ENCODE data around the gene IQCE.
"Not testable (repeated sequence)": the region's sequence is repeated elsewhere in the genome, so short reads cannot be mapped to it uniquely, and the experiment has no call there.

The IQCE gene

DNA sequence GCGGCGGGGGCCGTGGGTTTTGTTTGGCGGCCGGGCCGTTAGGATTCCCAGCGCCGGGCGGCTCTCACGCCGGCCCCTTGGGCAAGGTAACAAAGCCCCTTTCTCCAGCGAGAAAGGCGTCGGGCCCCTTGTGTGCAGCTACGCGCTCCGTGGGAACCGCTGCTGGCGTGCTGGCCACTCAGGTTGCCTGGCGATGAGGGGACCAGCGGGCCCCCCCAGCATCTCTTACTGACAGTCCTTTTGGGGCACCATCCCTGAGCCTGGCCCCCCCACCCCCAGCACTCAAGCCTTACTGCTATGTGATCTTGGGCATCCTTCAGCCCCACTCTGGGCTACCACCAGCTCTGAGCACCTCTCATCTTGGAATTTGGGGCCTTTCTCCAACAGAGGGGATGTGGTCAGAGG, 37.4 kb upstream of the IQCE start:
- DNase-seq: no peak

DNA sequence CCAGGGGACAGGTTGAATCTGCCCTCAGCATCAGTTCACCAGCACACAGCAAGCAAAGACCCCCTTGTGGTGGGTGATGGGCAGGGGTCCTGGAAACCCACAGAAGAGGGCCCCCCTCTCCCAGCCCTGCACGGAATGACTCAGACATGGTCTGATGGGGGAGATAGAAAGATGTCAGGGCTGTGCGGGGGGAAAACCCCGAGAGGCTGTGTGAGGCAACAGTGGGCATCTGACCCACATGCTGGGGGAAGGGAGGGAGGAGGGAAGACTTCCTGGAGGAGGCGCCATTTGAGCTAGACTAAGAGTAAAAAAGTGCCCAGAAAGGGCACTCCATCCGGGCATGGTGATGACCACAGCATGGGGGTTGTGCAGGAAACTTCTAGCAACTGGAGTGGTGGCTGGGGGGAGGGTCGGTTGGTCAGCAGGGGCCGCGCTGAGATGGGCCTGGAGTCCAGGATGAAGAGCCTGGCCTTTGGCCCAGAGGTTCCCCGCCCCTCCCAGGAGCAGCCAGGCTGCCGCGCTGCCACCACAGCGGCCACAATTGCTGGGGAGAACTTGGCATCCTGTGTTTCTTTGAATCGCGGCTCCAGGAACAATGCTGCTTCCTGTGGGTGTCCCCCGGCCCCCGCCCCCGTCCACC, 36.7 kb upstream of the IQCE start:
- no peak for DNase-seq

DNA sequence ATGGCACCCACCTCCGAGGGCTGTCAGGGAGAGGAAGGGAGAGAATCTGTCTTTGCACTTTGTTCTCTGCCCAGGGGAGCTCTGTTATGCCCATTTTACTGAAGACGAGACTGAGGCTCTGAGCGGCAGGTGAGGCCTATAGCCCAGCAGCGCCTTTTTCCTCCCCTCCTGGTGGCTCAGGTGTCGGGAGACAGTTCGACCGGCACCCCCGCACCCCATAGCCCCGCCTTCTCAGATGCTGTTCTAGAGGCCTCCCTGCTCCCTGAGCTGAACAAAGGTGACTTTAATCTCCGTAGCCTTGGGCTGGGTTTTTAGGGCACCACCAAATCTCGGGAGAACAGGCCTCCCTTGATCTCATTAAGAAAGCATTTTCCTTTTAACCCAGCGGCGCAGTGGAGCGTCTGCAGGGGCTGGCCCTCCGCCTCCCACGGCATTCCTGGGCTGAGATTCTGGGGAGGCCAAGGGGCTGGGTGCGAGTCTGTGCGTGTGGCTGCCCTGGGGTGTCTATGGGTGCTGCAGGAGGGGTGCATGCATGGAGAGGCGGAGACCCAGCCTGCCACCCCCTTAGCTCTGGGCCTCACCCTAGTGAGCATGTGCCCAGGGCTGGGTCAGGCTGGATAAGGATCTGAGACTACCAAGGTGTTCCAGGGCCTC, 35.9 kb upstream of the IQCE start:
- DNase-seq: no peak

DNA sequence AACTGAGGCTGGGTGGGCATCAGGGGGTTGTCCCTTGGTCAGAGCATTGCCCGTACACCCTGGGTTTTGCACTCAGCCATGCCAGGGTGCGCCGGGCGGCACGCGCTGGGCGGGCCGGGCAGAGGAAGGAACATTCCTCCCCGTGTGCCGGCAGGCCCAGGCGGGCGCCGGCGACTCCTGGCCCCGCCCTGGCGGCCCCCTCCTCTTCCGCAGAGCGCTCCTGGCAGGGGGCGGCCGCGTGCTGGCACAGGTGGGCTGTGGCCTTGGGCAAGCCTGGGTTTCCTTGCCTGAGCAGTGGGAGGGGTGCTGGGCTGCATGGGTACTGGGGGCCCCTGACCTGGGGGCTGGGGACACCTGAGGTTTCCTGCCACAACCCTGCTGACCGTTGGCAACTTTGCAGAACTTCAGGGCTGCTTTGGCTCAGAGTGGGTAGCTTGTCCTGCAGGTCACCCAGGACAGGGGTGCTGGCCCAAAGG, 35.3 kb upstream of the IQCE start:
- DNase-seq: peak; percentile 86

- peak; percentile 95 for DNase-seq
Measured at GRCh38 chr7:2523941-2524807, 34.6 kb upstream of the IQCE start.

DNA sequence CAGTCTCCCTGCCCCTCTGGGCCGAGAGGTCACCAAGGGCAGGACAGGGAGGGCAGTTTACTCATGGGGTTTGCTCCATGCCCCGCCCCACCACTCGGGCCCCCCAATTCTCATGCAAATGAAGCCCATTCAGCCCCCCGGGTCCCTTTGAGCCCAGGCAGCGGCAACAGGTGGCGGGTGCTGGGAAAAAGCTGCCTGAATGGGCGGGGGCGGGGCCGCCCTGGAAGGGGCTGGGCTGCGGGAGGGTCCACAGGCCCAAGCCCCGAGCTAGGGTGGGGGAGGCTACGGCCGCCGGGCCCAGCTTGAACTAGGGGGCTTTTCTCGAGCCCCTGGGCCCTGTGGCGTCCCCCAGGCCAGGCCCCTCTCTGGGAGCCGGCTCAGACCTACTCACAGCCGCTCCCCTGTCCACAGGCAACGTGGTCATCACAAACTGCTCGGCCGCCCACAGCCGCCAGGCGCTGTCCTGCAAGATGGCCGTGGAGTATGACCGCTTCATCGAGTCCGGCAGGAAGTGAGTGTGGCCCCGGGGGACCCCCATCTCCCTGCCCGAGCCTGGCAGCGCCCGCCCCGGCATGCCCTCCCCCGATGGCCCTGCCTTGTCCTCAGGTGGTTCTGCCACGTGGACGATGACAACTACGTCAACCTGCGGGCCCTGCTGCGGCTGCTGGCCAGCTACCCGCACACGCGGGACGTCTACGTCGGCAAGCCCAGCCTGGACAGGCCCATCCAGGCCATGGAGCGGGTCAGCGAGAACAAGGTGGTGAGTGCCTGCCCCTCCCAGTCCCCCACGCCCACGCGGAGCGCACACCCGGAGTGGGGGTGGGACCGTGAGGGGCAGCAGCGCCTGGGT, 33.7 kb upstream of the IQCE start:
- no peak for DNase-seq

DNA sequence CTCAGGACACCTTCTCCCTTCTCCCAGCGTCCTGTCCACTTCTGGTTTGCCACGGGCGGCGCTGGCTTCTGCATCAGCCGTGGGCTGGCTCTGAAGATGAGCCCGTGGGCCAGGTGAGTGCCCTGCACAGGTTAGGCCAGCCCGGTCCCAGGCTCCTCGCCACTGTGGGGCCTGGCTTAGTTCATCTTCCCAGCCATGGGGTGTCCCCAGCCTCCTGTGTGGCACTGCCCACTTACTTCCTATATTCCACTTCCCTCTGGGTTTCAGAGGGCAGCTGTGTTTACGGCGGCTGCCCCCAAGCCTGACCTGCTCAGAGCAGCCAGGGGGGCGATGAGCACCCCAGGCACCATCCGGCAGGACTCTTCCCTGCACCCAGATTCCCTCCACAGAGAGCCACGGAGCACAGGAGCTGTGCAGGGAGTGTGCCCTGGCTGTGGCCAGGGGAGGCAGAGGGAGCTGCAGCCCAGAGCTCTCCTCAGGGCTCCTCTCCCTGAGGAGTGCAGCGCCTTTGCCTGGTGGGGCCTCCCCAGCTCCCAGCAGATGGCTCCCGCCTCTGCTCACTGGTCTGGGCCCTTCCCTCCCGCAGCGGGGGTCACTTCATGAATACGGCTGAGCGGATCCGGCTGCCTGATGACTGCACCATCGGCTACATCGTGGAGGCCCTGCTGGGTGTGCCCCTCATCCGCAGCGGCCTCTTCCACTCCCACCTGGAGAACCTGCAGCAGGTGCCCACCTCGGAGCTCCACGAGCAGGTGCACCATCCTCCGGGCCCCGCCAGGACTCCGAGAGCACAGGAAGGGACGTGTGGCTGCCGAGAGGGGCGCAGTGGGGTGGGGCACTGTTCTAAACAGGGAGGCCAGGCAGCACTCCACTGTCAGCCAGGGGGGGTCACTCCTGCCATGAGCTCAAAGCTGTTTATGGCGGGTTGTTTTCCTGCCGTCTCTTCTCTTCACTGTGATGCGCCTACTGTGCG, 32.8 kb upstream of the IQCE start:
- peak; percentile 15 for DNase-seq

DNA sequence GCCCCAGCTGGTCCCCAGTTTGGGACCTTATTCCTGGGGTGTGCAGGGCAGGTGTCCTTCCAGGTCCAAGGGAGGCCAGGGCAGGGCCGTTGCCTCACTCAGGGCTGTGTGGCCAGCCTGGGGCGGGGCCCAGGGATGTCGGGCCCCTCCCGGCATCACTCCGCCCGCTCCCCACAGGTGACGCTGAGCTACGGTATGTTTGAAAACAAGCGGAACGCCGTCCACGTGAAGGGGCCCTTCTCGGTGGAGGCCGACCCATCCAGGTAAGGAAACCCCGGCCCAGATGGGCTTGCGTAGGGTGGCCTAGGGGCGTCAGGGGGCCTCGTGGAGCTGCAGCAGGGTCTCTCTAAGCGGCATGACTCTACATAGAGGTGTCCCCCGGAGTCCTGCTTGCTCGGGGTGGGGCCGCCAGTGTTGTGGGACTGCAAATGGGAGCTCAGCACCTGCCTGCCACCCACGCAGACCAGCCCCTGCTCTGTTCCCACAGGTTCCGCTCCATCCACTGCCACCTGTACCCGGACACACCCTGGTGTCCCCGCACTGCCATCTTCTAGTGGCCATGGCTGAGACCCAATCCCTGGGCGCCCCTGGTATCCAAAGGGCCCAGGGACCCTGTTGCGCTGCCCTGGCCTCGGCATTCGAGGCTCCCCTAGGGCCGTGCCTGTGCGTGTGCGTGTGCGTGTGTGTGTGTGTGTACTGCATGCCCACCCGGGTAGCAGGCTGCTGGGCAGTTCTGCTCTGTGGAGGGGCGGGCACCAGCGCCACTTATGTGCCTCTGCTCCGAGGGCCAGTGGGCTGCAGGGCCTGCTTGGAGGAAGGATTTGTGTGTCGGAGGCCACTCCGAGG, 31.9 kb upstream of the IQCE start:
- DNase-seq: no peak

DNA sequence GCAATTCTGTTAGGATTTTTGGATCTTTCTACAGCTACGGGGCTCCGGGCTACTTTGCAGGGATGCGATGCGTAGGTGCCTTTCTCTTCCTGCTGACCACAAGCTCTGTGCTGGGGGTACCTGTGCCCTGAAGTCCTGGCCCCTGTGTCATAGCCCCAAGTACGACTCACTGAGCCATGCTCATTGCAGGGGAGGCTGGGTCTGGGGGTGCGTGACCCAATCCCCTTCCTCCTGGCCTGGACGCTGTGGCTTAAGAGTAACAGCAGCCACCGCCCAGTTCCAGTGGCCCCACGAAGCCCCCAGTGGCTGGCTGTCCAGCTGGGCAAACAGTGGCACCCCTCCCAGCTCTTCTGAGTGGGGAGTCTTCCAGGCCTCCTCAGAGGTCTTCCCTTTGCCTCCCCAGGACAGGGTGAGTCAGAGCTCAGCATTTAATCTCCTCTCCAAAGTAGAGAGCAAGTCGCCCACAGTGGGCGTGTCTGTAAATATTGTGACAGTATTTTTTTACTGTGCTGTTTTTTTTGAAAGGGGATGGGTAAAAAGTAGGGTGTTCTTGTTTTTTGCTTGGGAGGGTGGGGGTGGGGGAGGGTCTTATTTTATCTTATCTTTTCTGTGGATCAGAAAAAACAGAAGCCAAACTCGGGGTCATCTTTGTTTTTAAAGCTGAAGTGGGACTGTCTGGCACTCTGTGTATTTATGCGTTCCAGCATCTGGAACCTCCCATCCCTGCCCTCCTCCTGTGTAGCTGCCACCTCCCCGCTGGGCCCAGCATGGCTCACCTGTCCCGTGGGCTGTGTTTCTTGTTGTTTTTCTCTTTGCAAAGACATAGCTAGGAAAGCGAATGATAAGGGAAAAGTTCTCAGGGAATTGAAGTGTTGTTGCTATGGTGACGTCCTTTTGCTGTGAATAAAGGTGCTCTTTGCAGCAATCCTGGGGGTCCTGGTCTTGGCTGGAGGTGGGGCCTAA, 31.0 kb upstream of the IQCE start:
- no peak for DNase-seq

DNA sequence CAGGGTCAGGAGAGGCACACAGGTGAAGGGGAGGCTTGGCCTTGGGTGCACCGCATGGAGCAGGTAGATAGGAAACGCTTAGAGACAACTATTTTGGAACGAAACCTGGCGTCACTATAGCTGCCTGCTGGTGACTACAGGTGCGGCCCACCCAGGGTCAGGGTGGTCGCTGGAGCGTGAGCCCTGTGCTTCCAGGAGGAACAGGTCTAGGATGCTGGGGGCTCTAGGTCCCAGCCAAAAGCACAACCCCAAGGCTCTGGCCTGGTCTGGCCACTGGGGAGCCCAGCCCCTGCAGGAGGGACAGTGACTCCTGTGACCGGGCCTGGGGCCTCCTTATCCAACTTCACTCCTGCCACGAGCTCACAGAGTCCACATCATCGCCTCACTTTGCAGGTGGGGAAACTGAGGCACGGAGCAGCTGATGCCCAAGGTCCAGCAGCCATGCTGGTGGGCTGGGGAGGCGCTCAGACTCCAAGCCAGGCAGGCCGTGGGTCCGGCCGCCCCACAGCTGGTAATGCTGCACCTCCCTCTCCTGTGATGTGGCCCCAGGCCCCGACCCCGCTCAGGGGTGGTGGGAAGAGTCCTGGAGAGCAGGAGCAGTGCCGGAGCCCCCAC, 30.2 kb upstream of the IQCE start:
- DNase-seq: no peak

DNA sequence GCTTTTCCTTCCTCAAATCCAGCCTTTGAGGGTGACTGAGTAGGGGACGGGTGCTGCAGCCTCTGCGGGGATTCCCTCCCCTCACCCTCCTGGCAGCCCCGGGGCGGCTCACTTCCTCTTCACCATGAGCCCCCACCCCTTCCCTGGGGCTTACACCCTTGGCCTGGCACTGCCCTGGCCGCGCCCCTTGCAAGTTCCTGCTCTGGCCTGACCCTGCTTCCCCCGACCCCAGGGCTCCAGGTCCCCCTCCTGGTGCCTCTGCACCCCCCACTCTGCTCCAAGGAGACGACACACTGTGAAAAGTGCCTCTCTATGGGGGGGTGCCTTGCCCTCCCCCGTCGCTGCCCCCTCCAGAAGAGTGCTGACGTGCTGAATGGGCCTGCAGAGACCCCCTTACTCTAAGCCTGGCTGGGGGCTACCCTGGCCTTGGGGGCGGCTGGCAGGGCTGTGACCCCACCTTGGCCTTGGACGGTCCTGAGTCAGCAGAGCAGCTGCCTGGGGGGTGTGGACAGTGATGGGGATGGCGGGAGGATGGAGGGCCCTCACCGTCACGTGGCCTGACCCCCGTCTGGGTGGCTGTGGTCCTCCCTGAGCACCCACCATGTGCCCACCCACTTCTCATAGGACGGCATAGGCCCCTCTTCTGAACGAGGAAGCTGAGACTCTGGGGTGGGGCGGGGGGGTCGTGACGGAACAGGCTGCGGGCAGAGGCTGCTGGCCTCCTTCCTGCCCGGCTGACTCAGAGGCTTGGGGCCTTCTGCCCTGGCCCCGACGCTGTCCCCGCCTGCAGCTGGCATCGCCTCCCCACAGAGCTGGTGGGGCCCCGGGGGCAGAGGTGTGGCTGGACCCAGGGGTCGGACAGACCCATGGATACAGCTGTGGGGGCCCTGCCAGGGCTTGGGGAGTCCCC, 29.4 kb upstream of the IQCE start:
- DNase-seq: no peak

GRCh38 chr7:2530071-2530987, 28.4 kb upstream of the IQCE start:
- no peak for DNase-seq

DNA sequence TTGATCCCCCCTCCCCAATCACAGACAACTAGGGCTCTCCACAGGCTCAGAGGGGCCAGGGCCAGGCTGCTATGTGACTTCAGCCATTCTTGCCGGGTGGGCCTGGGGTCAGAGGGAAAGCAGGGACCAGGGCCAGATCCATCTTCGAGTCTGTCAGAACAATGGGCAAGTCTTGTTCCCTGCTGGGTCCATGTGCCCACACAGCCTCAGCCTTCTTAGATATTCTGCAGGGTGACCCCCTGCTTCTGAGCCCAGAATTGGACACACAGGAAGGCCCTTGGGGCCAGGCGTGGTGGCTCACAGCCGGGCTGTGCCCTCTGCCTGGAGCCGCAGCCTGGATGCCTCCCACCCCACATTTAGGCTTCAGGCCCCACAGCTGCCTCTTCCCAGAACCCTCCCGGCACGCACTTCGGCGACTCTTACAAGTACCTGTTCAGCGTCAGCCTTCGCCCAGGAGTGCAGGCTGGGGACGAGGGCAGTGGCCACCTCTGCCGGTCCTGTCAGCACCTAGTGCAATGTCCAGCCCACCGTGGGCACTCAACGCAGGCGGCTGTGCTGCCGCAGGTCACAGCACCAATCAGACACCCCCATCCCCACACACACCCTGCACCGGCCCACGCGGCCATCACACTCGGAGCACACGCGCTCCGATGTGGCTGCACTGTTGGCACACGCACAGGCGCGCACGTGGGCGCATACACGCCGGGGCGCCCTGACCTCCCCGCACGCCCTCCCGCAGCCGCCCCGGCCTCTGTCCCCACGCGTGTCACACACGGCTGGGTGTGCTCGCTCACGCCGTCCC, 27.6 kb upstream of the IQCE start:
- peak; percentile 19 for DNase-seq

DNA sequence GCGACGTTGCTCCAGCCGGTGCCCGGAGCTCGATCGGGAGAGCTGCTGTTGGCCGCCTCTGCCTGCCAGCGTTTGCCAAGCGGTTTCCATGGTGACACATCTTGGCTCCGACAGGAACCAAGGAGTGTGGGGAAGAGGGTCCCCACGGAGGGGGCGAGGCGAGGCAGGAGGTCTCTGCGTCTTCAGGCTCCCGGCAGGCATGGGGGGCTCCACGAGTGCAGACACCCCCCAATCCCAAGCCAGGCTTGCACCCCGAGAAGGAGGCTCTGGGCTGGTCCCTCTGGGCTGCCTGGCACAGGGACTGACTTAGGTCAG, 27.0 kb upstream of the IQCE start:
- DNase-seq: not testable (repeated sequence)

- DNase-seq: not testable (repeated sequence)
Measured at GRCh38 chr7:2532199-2532772, 26.5 kb upstream of the IQCE start.

GRCh38 chr7:2532816-2533215, 26.0 kb upstream of the IQCE start:
- DNase-seq: not testable (repeated sequence)
